T-helper 2 cell treated with Interferon-gamma antibody and Interleukin-4, amounts not matched to agents 100 ng/mL and 5 ng/mL, for 36 hours (primary cell): Measurements from ENCODE around the gene BFSP2. TPM values are rescaled to one million over a fixed set of nuclear protein-coding genes. Genes with fewer than 3 reads are reported as not detected.

ENCODE experiments used
- intact Hi-C: fragments of 100-400 bp; cut with micrococcal nuclease; formaldehyde crosslinking; loops from one replicate; pipeline ENCODE4 v1.15.1; 2023
- total RNA-seq: library from RNA; stranded (reverse); gene quantifications from 2 replicates; pipeline ENCODE4 v1.2.3, GENCODE V29; 2022

BFSP2 gene
- total RNA-seq, 1 donor from 2014 or later: 0.36 TPM

GRCh38 chr3:133383741-133384140 is 16.1 kb upstream of the BFSP2 start:
- intact Hi-C loops: loop anchor here (1.0 to 2.0 kb wide), 2 partner anchors 342 to 657 kb away; no protein-coding TSS in a partner anchor

GRCh38 chr3:133384331-133385027 is 15.4 kb upstream of the BFSP2 start:
- intact Hi-C loops: loop anchor here (1.0 to 2.0 kb wide), 2 partner anchors 343 to 658 kb away; no protein-coding TSS in a partner anchor

- intact Hi-C loops: no loop called here
Observed at GRCh38 chr3:133386876-133387275, 13.0 kb upstream of the BFSP2 start.

GRCh38 chr3:133387341-133387740 is 12.5 kb upstream of the BFSP2 start:
- intact Hi-C loops: no loop called here

GRCh38 chr3:133388696-133389395 is 11.0 kb upstream of the BFSP2 start:
- intact Hi-C loops: no loop called here

GRCh38 chr3:133390715-133391114 is 9.1 kb upstream of the BFSP2 start:
- intact Hi-C loops: no loop called here

- intact Hi-C loops: no loop called here
Observed at GRCh38 chr3:133393204-133393603, 6.7 kb upstream of the BFSP2 start.

GRCh38 chr3:133393691-133394474 is 6.0 kb upstream of the BFSP2 start:
- intact Hi-C loops: no loop called here

- intact Hi-C loops: no loop called here
Observed at GRCh38 chr3:133394561-133395311, 5.1 kb upstream of the BFSP2 start.

- intact Hi-C loops: no loop called here
Observed at GRCh38 chr3:133396906-133397305, 3.0 kb upstream of the BFSP2 start.

- intact Hi-C loops: no loop called here
Observed at GRCh38 chr3:133401374-133402135, 1.7 kb downstream of the BFSP2 start.

GRCh38 chr3:133404920-133405319 is 5.1 kb downstream of the BFSP2 start:
- intact Hi-C loops: no loop called here

GRCh38 chr3:133408366-133408765 is 8.5 kb downstream of the BFSP2 start:
- intact Hi-C loops: no loop called here

GRCh38 chr3:133408961-133409360 is 9.1 kb downstream of the BFSP2 start:
- intact Hi-C loops: no loop called here

- intact Hi-C loops: no loop called here
Observed at GRCh38 chr3:133410191-133410892, 10.5 kb downstream of the BFSP2 start.

- intact Hi-C loops: no loop called here
Observed at GRCh38 chr3:133412183-133413132, 12.6 kb downstream of the BFSP2 start.

- intact Hi-C loops: no loop called here
Observed at GRCh38 chr3:133413161-133414020, 13.5 kb downstream of the BFSP2 start.

- intact Hi-C loops: no loop called here
Observed at GRCh38 chr3:133414021-133414392, 14.2 kb downstream of the BFSP2 start.
